ENCODE results near the gene SWT1.
A peak's percentile ranks its signal among the peaks of the same experiment; 100 is the strongest.

SWT1 gene

GRCh38 chr1:185281245-185281644, 124.3 kb downstream of the SWT1 start:
- H3K36me3 Mint-ChIP-seq = peaks cover 38% of the 10 kb centered on the region
- peak; percentile 39 for ATAC-seq
- H3K9me3 Mint-ChIP-seq = no peaks in the 10 kb centered on the region
- no peak overlapping the region for H3K4me3 Mint-ChIP-seq
- H3K27ac Mint-ChIP-seq = no peak overlapping the region
- H3K4me1 Mint-ChIP-seq = peaks cover 4% of the 10 kb centered on the region
- no peaks in the 10 kb centered on the region for H3K27me3 Mint-ChIP-seq

- Mint-ChIP-seq H3K9me3 (no peaks in the 10 kb centered on the region), H3K36me3 (peaks cover 21% of the 10 kb centered on the region), H3K27ac (no peak overlapping the region), H3K4me3 (no peak overlapping the region), H3K4me1 (peaks cover 4% of the 10 kb centered on the region), H3K27me3 (no peaks in the 10 kb centered on the region)
- no peak for ATAC-seq
These were observed 127.1 kb downstream of the SWT1 start for GRCh38 chr1:185284116-185284515.

DNA sequence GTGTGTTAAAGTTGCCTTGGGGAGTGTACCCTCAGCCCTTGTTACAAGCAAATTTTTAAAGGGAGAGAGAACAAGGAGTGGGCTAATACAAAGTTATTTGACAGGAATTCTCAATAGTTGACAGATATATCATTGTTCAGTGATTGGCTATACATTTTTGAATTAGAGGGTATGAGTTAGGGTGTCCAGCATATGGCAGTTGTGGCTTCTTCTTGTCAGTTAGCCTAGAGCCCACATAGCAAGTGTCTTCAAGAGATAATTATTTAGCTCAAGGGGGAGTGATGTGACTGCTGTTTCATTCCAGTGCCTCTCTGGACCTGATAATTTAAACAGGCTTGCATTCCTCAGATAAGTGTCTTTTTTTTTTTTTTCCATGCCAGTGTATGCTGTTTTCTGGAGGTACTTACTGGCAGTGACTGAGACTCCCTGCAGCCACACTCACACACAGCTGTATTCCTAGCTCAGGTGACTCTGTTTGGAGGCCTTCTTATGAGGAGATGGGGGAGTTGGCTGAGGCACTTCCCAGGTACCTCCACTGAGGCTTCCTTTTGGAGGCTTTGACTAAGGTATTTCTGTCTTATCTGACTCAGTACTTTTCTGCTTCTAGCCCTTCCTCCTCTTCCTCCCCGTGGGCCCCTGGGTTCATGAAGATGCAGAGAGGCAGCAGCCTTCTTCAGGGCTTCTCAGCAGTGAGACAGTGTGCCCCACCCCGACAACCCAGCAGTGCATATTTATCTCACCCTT, 127.7 kb downstream of the SWT1 start:
- no peak for ATAC-seq
- H3K36me3 Mint-ChIP-seq = peaks cover 20% of the 10 kb centered on the region
- no peaks in the 10 kb centered on the region for H3K27me3 Mint-ChIP-seq
- H3K4me1 Mint-ChIP-seq = peaks cover 4% of the 10 kb centered on the region
- H3K9me3 Mint-ChIP-seq = peaks cover 3% of the 10 kb centered on the region
- no peak overlapping the region for H3K27ac Mint-ChIP-seq
- H3K4me3 Mint-ChIP-seq = no peak overlapping the region

GRCh38 chr1:185287451-185287850, 130.5 kb downstream of the SWT1 start:
- no peak for ATAC-seq
- Mint-ChIP-seq H3K36me3 (peaks cover 9% of the 10 kb centered on the region), H3K4me1 (peaks cover 9% of the 10 kb centered on the region), H3K27ac (no peak overlapping the region), H3K27me3 (no peaks in the 10 kb centered on the region), H3K9me3 (peaks cover 5% of the 10 kb centered on the region), H3K4me3 (no peak overlapping the region)

GRCh38 chr1:185288435-185288834, 131.5 kb downstream of the SWT1 start:
- peaks cover 9% of the 10 kb centered on the region for H3K36me3 Mint-ChIP-seq
- no peaks in the 10 kb centered on the region for H3K27me3 Mint-ChIP-seq
- peaks cover 16% of the 10 kb centered on the region for H3K4me1 Mint-ChIP-seq
- no peak overlapping the region for H3K4me3 Mint-ChIP-seq
- H3K27ac Mint-ChIP-seq = no peak overlapping the region
- ATAC-seq = no peak
- peaks cover 5% of the 10 kb centered on the region for H3K9me3 Mint-ChIP-seq

DNA sequence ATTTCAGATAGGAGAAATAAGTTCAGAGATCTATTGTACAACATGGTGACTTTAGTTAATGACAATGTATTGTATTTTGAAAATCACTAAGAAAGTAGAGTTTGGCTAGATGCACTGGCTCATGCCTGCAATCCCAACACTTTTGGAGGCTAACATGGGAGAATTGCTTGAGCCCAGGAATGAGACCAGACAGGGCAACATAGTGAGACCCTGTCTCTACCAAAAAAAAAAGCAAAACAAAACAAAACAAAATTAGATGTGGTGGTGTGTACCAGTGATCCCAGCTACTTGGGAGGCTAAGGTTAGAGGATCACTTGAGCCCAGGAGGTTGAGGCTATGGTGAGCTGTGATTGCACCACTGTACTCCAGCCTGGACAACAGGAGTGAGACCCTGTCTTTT, 132.9 kb downstream of the SWT1 start:
- no peak overlapping the region for H3K4me3 Mint-ChIP-seq
- H3K27ac Mint-ChIP-seq = no peak overlapping the region
- H3K4me1 Mint-ChIP-seq = peaks cover 16% of the 10 kb centered on the region

GRCh38 chr1:185291159-185291558, 134.2 kb downstream of the SWT1 start:
- Mint-ChIP-seq H3K4me3 (no peak overlapping the region), H3K9me3 (peaks cover 5% of the 10 kb centered on the region), H3K27me3 (no peaks in the 10 kb centered on the region), H3K27ac (no peak overlapping the region), H3K4me1 (peaks cover 16% of the 10 kb centered on the region), H3K36me3 (peaks cover 30% of the 10 kb centered on the region)
- no peak for ATAC-seq

More for the DNA sequence above, 132.9 kb downstream of the SWT1 start:
- Mint-ChIP-seq H3K9me3 (peaks cover 5% of the 10 kb centered on the region), H3K36me3 (peaks cover 18% of the 10 kb centered on the region), H3K27me3 (no peaks in the 10 kb centered on the region)
- no peak for ATAC-seq

DNA sequence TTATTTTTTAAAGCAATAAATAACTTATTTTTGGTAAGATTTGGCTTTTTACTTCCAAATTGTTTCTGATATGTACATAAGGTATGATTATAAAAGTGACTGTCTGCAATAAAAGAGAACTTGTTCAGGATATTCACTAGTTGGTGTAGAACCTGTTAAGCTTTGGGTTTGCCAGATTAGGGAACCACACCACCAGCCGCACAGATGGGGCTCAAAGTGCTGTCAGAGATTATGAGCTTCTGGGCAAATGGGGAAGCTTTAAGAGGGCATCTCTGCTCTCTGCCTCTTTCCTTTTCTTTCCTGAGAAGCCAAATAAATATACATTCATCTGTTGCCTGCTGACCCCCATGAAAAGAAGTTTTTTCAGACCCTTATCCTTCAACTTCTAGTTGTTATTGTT, 134.7 kb downstream of the SWT1 start:
- ATAC-seq = peak; percentile 45
- peaks cover 5% of the 10 kb centered on the region for H3K9me3 Mint-ChIP-seq
- no peak overlapping the region for H3K4me3 Mint-ChIP-seq
- H3K27me3 Mint-ChIP-seq = no peaks in the 10 kb centered on the region
- H3K27ac Mint-ChIP-seq = peak overlapping the region; percentile 80
- H3K4me1 Mint-ChIP-seq = peaks cover 16% of the 10 kb centered on the region
- H3K36me3 Mint-ChIP-seq = peaks cover 35% of the 10 kb centered on the region

DNA sequence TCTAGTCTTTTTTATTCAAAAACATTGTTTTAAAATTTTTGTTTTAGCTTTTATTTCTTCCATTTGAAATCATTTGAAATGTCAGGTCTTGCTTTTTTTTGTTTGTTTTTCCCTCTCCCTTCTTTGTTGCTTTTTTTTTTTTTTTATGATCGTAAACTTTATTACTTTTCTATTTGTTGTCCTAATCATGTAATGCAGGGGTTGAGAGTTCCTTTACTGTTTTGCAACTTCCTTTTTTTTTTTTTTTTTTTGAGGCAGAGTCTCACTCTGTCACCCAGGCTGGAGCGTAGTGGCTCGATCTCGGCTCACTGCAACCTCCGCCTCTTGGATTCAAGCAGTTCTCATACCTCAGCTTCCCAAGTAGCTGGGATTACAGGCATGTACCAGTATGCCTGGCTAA, 135.3 kb downstream of the SWT1 start:
- no peak for ATAC-seq
- Mint-ChIP-seq H3K27ac (peak overlapping the region; percentile 80), H3K27me3 (no peaks in the 10 kb centered on the region), H3K4me3 (peak overlapping the region; percentile 37), H3K36me3 (peaks cover 35% of the 10 kb centered on the region), H3K4me1 (peaks cover 16% of the 10 kb centered on the region), H3K9me3 (peaks cover 5% of the 10 kb centered on the region)

DNA sequence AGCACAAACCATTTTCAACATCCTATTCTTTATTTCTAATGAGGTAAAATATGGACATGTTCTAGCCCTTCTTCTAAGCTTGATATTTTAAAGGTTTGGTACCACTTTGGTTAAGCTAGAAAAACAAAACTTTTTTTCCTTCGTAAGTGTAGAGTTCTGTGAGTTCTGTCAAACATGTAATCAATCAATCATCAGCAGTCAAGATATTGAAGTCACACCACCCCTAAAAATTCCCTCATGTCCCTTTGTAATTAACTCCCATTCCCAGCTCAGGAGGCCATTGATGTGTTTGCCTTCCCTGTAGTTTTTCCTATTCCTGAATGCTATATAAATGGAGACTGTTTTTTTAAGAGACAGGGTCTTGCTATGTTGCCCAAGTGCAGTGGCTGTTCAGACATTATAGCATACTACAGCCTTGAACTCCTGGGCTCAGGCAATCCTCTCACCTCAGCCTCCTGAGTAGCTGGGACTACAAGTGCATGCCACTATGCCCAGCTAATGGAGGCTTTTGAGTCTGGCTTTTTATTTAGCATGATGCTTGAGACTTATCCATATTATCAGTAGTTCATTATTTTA, 137.1 kb downstream of the SWT1 start:
- no peak overlapping the region for H3K27ac Mint-ChIP-seq
- peaks cover 5% of the 10 kb centered on the region for H3K9me3 Mint-ChIP-seq
- ATAC-seq = no peak
- peaks cover 49% of the 10 kb centered on the region for H3K36me3 Mint-ChIP-seq
- H3K4me3 Mint-ChIP-seq = no peak overlapping the region
- H3K4me1 Mint-ChIP-seq = peaks cover 16% of the 10 kb centered on the region
- H3K27me3 Mint-ChIP-seq = no peaks in the 10 kb centered on the region

GRCh38 chr1:185295091-185295490, 138.1 kb downstream of the SWT1 start:
- peaks cover 49% of the 10 kb centered on the region for H3K36me3 Mint-ChIP-seq
- no peaks in the 10 kb centered on the region for H3K9me3 Mint-ChIP-seq
- peaks cover 16% of the 10 kb centered on the region for H3K4me1 Mint-ChIP-seq
- H3K27me3 Mint-ChIP-seq = no peaks in the 10 kb centered on the region
- H3K4me3 Mint-ChIP-seq = no peak overlapping the region
- H3K27ac Mint-ChIP-seq = no peak overlapping the region
- no peak for ATAC-seq

DNA sequence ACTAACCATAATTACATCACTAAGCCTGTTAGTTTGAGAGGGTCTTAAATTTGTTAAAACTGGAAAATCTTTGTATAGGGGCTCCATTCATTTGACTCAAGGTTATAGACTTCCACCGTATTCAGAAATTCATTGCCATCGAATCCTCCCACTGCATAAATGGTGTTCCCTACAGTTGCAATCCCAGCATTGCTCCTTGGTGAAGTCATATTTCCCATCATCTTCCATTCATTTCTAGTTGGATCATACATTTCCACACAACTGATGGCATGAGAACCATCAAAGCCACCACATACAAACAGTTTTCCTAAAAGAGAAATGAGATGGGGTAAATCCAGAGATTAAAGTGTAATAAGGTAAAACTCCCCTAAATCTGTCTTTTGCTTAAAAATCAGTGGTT, 141.0 kb downstream of the SWT1 start:
- no peaks in the 10 kb centered on the region for H3K9me3 Mint-ChIP-seq
- ATAC-seq = no peak
- H3K27ac Mint-ChIP-seq = no peak overlapping the region
- no peaks in the 10 kb centered on the region for H3K27me3 Mint-ChIP-seq
- H3K36me3 Mint-ChIP-seq = peaks cover 60% of the 10 kb centered on the region
- H3K4me1 Mint-ChIP-seq = peaks cover 2% of the 10 kb centered on the region
- H3K4me3 Mint-ChIP-seq = no peak overlapping the region

DNA sequence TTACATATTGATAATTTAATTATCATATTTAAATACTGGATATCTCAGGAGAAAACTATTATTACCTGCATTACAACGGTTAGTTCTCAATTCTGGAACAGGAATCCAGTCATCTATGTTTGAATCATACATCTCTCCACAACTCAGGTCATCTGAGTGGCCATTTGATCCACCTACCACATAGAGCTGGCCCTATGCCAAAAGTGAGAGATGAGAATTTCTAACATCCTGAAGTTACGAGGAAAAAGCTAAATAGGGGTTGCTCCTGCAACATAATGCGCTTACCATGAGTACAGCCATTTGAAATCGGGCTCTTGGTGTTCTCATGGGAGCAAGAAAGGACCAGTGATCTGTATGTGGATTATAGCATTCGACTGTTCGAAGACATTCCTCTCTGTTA, 143.2 kb downstream of the SWT1 start:
- no peak overlapping the region for H3K27ac Mint-ChIP-seq
- no peaks in the 10 kb centered on the region for H3K9me3 Mint-ChIP-seq
- peaks cover 69% of the 10 kb centered on the region for H3K36me3 Mint-ChIP-seq
- no peaks in the 10 kb centered on the region for H3K4me1 Mint-ChIP-seq
- H3K27me3 Mint-ChIP-seq = no peaks in the 10 kb centered on the region
- ATAC-seq = no peak
- H3K4me3 Mint-ChIP-seq = no peak overlapping the region

DNA sequence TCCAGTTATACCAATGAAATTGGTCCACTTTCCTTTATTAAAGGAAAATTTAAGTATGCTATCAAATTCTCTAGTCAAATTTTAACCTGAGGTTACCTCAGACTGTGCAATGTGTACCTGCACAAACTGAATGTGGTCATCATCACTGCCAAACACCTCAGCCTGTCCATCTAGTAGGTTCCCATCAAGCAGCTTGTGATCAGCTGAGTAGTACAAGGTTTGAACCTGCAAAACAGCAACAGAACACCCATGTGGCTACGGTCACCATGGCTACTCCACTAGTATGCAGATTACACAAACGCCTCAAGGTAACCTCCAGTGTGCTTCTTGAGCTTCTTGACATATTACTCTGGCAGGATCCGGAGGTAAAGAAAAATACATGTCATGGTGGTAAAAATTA, 148.5 kb downstream of the SWT1 start:
- Mint-ChIP-seq H3K4me1 (no peaks in the 10 kb centered on the region), H3K36me3 (peaks cover 52% of the 10 kb centered on the region), H3K27me3 (no peaks in the 10 kb centered on the region), H3K9me3 (no peaks in the 10 kb centered on the region), H3K27ac (no peak overlapping the region), H3K4me3 (no peak overlapping the region)
- no peak for ATAC-seq

DNA sequence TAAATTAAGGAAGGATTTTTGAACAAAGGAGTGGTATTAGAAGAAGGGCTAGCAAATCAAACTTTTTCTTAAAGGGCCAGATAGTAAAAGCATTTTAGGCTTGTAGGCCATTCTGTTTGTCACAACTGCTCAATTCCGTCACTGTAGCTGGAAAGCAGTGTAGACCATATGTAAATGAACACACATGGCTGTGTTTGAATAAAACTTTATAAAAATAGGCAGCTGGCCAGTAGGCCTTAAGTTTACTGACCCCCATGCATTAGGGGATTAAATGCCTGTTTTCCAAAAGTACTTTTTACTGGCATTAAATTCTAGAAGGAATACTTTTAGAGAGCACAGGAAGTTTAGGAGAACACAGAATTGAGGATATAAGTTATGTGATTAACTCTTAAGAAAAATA, 151.2 kb downstream of the SWT1 start:
- Mint-ChIP-seq H3K27me3 (no peaks in the 10 kb centered on the region), H3K36me3 (peaks cover 48% of the 10 kb centered on the region), H3K4me3 (no peak overlapping the region), H3K27ac (no peak overlapping the region), H3K4me1 (peaks cover 16% of the 10 kb centered on the region), H3K9me3 (no peaks in the 10 kb centered on the region)
- no peak for ATAC-seq

DNA sequence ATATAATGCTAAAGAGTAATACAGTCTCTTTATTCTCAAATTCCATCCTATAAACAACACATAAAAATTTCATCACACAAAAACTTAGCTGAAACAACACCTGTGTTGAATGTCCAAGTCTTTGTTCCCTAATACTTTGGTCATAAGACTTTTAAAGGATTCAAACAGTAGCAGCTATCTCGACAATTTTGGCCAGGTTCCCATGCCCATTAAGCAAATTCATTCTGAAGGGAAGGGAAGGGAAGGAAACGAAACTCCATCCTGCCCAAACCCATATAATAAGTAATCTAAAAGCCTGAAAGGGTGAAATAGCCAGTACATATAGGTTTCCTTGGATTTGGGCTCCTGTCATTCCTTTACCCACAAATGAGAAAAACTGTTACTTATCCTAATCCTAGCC, 152.6 kb downstream of the SWT1 start:
- Mint-ChIP-seq H3K9me3 (no peaks in the 10 kb centered on the region), H3K4me1 (peaks cover 31% of the 10 kb centered on the region), H3K4me3 (no peak overlapping the region), H3K27ac (no peak overlapping the region), H3K36me3 (peaks cover 35% of the 10 kb centered on the region), H3K27me3 (no peaks in the 10 kb centered on the region)
- no peak for ATAC-seq
